ENCODE results near the gene ITPR3.

Gene ITPR3

GRCh38 chr6:33723371-33724085 lies 102.4 kb downstream of the ITPR3 start:
- DNase-seq = no peak

- DNase-seq = peak; percentile 17
Observed at GRCh38 chr6:33724102-33725023, 103.2 kb downstream of the ITPR3 start.

GRCh38 chr6:33725222-33725621 lies 104.1 kb downstream of the ITPR3 start:
- DNase-seq = no peak

- no peak for DNase-seq
Observed at GRCh38 chr6:33725891-33726673, 105.0 kb downstream of the ITPR3 start.

- DNase-seq = no peak
Observed at GRCh38 chr6:33726696-33727095, 105.6 kb downstream of the ITPR3 start.

GRCh38 chr6:33727126-33727525 lies 106.0 kb downstream of the ITPR3 start:
- no peak for DNase-seq

- DNase-seq = no peak
Observed at GRCh38 chr6:33727932-33728331, 106.8 kb downstream of the ITPR3 start.

GRCh38 chr6:33728438-33728837 lies 107.3 kb downstream of the ITPR3 start:
- DNase-seq = no peak

- DNase-seq = no peak
Observed at GRCh38 chr6:33729059-33729458, 107.9 kb downstream of the ITPR3 start.

- no peak for DNase-seq
Observed at GRCh38 chr6:33730611-33731010, 109.5 kb downstream of the ITPR3 start.

GRCh38 chr6:33731035-33731434 lies 109.9 kb downstream of the ITPR3 start:
- no peak for DNase-seq

GRCh38 chr6:33731751-33732282 lies 110.7 kb downstream of the ITPR3 start:
- no peak for DNase-seq

GRCh38 chr6:33732385-33732784 lies 111.3 kb downstream of the ITPR3 start:
- no peak for DNase-seq

GRCh38 chr6:33732817-33733708 lies 111.9 kb downstream of the ITPR3 start:
- DNase-seq = no peak

GRCh38 chr6:33733709-33734007 lies 112.5 kb downstream of the ITPR3 start:
- DNase-seq = no peak

- DNase-seq = no peak
Observed at GRCh38 chr6:33735216-33735615, 114.1 kb downstream of the ITPR3 start.

GRCh38 chr6:33737267-33738026 lies 116.3 kb downstream of the ITPR3 start:
- DNase-seq = no peak

GRCh38 chr6:33738153-33738552 lies 117.0 kb downstream of the ITPR3 start:
- DNase-seq = no peak

- DNase-seq = no peak
Observed at GRCh38 chr6:33738879-33739278, 117.8 kb downstream of the ITPR3 start.

GRCh38 chr6:33739571-33739970 lies 118.4 kb downstream of the ITPR3 start:
- DNase-seq = no peak

GRCh38 chr6:33740204-33740608 lies 119.1 kb downstream of the ITPR3 start:
- no peak for DNase-seq
